GM10847 (cell line): Measurements from ENCODE around the gene RNF225.
A peak's percentile ranks its signal among the peaks of the same experiment; 100 is the strongest.

Experiments
- POLR2A ChIP-seq: IDR thresholded peaks from 2 replicates; pipeline ENCODE4 v1.6.1; 2011; ENCODE audit not compliant: insufficient read length; ENCODE audit errors: extremely low read depth

Gene RNF225

GRCh38 chr19:58395220-58395978 is at the start of gene RNF225:
Gene RNF225 (plus strand): TSS chr19:58395656. CDS start chr19:58396090, 434 bp downstream.
- peak; percentile 12 for TF ChIP-seq POLR2A

DNA sequence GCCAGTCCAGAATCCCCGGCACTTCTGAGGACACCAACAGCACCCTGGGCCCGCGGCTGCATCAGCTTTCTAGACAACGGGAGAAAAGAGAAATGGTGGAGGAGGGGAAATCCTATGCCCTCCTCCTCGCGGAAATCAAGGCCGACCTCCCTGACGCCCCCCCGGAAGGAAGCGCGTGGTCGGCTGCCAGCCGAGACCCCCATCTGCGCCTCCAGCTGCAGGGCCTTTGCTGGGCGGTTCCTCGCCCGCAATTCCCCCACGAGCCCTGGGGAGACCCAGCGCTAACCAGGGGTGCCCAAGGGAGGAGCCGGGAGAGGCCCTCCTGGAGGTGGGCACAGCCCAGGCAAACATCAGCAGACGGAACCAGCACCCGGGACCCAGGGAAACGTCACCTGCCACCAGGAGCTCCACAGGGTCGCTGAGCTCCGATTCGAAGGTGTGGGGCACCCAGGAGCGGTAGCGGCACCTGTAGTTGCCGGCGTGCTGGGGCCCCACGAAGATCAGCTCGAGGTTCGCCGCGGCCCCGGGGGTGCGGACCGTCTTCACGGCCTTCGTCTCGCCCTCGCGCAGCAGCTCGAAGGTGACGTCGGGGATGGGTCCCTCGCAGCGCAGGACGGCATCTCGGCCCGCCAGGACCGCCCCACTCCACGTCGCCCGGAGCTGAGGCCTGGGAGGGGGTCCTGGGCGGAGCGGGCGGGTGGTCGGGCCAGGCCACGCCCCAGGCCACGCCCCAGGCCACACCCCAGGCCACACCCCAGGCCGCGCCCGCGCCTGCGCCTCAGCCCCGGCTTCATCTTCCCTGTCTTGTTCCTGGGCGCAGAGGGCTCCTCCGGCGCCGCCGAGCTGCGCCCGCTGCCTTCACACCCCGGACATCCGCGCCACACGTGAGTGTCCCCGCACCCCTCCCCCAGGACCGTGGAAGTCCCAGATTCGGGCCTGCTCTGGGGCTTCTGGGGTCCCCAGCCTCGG is 48.2 kb upstream of the RNF225 start:
- peak; percentile 76 for TF ChIP-seq POLR2A

DNA sequence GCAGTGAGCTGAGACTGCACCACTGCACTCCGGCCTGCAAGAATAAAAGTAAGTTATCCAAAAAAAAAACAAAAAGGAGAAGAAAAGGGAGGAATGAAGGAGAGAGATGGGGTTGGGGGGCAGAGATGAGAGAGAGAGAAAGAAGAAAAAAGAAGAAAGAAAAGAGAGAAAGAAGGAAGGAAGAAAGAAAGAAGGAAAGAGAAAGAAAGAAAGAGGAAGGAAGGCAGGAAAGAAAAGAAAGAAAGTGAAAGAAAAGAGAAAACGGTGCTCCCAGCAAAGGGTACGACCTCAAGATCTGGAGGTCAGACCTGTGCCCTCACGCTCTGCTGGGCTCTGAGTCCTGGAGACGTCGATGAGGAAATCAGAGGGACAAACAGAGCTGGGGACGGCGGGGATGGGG is 45.9 kb upstream of the RNF225 start:
- TF ChIP-seq POLR2A, result no peak

DNA sequence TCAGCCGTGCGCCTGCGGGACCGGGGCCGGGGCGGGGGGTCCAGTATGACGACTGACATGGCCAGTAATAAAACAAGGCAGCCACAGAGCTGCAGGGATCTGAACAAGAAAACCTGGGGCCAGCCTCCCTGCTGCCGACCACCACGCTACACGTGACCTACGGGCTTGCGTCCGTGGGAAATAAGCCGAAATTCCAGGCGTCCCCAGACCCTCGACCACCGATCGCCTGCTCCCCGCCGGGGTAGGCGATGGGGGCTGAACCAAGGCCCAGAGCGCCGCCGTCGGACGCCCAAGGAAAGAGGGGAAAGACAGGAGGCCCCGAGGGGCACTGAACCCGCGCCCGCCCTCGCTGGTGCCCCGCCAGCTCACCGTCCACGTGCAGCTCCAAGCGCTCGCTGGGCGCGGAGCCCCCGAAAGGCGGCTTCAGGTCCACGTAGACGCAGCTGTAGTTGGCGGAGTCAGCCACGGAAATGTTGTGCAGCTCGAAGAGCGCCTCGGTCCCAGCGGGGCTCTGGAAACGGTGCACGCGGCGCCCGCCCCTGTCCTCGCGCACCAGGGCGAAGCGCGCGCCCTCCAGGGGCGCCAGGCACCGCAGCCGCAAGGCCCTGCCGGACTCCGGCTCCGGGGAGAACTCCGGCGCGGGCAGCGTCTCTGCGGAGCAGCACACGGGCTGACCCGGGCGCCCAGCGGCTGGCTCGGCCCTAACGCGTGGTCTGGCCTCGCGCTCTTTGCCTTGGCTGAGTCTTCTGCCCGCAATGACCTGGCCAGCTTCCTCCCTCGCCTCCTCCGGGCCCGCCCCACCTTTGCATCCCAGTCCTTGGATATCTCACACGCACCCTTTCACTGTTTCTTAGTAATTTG is 45.2 kb upstream of the RNF225 start:
- no peak for TF ChIP-seq POLR2A

DNA sequence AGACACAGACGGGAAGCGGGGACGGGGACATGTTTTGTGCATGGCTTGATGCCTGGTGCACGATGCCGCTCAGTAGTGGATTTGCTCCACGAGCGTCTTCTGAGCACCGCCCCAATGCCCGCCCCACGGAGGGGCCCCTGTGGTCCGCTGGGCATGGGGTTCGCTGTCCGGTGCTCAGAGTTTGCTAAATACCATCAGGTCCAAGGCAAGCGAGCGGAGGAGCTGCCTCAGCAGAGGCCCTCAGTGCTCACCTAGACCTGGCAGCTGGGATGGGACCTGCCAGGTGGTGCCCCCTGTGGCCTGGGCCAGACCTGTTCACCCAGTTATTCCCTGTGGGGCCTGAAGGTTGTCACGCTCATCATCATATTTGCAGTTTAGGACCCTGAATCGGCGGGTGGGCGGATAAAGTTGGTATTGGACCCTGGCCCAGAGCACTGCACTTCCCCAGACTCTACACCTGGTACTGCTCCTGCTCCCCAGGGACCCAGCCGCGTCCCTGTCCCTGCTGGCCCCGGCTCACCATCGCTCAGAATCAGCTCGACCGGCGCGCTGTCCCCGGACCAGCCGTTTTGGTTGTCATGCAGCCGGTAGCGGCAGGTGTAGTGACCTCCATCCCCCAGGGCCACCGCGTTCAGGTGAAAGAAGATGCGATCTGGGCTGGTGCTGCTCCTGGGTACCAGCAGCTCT is 44.4 kb upstream of the RNF225 start:
- TF ChIP-seq POLR2A, result no peak

DNA sequence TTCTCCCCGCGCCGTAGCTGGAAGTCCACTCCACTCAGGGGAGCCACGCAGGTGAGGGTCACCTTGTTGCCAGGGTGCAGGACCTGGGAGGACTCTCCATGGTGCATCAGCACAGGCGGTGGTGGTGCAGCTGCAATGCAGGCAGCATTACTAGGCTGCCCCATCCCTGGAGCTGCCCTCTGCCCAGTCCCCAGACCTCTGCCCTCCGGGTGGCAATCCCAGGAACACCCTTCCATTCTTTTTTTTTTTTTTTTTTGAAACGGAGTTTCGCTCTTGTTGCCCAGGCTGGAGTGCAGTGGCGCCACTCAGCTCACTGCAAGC is 43.9 kb upstream of the RNF225 start:
- TF ChIP-seq POLR2A, result no peak

DNA sequence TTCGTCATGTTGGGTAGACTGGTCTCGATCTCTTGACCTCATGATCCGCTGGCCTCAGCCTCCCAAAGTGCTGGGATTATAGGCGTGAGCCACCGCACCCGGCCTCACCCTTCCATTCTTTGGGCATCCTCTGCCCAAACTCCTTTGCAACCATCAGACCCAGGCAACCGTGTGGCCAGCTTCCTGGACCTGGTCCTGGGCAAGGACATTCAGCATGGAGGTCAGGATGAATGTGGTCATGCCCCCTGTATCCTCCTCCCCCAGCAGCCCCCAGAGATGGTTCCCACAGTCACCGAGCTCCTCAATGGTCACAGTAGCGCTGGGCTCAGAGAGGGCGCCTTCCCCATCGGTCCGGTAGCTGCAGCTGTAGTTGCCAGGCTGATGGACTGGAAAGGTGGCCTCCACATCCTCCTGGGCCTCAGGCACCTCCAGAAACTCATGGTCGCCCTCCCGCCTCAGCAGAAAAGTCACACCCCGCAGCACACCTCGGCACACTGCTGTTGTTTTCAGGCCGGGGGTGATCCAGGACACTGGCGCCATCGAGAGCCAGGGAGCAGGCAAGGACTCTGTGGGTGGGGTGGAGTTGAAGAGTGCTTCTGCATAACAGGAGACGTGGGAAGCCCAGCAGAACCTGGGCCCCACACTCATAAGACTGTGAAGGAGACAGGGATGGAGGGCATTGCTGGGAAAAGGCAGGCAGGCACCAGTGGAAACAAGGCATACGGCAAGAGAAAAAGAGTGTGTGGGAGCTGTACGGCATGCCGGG is 43.3 kb upstream of the RNF225 start:
- no peak for TF ChIP-seq POLR2A

GRCh38 chr19:58352760-58353671 is 42.4 kb upstream of the RNF225 start, which contains the start of gene A1BG:
Gene A1BG (minus strand): TSS chr19:58353492. CDS start chr19:58353437, 55 bp downstream.
- TF ChIP-seq POLR2A, result no peak

DNA sequence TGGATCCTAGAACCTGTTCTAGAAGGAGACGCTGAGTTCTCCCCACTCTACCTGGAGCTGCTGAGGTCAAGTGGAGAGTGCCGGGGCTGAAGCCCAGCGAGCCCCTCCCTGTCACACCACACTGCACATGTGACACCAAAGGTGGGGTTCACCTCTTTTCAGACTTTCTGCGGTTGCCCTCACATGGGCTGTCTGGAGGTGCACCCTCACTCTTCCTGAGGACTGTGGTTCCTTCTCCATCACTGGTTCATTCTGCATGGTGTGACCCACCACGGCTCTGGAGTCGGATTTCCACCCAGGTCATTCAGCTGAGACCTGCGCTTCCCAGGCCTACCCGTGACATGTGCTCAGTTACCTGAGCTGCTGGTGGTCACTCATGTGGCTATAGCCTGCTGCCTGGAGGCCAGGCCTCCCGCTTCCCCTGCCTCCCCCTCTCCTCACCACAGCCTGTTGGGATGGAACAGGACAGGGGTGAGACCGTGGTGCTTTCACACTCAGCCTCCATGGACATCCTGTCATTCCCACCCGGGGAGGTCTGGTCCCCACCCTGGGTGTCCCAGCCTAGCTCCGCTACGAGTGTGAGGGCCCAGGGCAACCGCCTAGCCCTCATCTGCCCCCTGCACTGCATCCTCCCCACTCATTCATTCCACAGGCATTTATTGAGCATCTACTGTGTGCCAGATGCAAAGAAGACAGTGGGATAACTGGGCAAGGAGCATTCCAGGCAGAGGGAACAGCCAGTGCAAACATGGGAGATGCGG is 41.6 kb upstream of the RNF225 start:
- TF ChIP-seq POLR2A, result no peak

- TF ChIP-seq POLR2A, result no peak
Measured at GRCh38 chr19:58354478-58355030, 40.9 kb upstream of the RNF225 start.

DNA sequence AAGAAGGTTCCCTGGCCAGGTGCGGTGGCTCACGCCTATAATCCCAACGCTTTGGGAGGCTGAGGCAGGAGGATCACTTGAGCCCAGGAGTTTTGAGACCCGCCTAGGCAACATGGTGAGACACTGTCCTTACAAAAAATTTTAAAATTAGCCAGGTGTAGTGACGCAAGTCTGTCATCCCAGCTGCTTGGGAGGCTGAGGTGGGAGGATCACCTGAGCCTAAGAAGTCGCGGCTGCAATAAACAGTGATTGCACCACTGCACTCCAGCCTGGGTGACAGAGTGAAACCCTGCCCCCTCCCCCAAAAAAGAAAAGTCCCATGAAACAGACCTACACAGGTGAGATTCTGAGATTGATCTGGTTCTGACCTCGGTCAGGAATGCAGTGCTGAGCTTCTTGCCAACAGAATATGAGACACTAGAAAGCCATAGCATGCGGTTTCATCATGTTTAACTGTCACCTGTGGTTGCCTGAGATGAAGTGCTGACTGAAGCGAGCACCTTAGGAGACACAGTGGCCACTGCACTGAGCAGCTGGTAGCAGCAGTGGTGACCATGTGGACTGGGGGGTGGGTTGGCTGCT is 40.1 kb upstream of the RNF225 start:
- no peak for TF ChIP-seq POLR2A

GRCh38 chr19:58355908-58356765 is 39.3 kb upstream of the RNF225 start:
- TF ChIP-seq POLR2A, result no peak
